Bronchial epithelial cell (primary cell): ENCODE data around the gene DBF4B. TPM values are rescaled to one million over a fixed set of nuclear protein-coding genes. Genes with fewer than 3 reads are reported as not detected.

ENCODE experiments used
- DNase-seq: peaks from one replicate; pipeline ENCODE4 v3.0.0-alpha.2; 2010; ENCODE audit warnings: low read depth
- FAIRE-seq: peaks from 2 replicates; lab custom pipeline; 2011; peaks lifted over from hg19 to GRCh38; lab: Jason Lieb, UNC
- H3K27me3 ChIP-seq: 2 replicates; pipeline ENCODE4 v1.5.1; 2011; ENCODE audit warnings: low read length; ENCODE audit not compliant: control insufficient read depth, insufficient read depth
- H3K36me3 ChIP-seq: 2 replicates; pipeline ENCODE4 v1.5.1; 2011; ENCODE audit warnings: low read length; ENCODE audit not compliant: control insufficient read depth, insufficient read depth
- H3K4me3 ChIP-seq: 2 replicates; pipeline ENCODE4 v1.5.1; 2011; ENCODE audit warnings: mild to moderate bottlenecking, low read depth, low read length, control low read depth
- CTCF ChIP-seq: IDR thresholded peaks from 2 replicates; pipeline ENCODE4 v1.5.1; 2011; ENCODE audit warnings: mild to moderate bottlenecking, moderate library complexity, low read length, control low read depth, inconsistent platforms; ENCODE audit not compliant: insufficient read depth, severe bottlenecking
- total RNA-seq: library from RNA; depleted of rRNA; stranded (reverse); fragments of >200 nt; gene quantifications from 2 replicates; pipeline ENCODE4 v1.2.1, GENCODE V29; 2014

Gene DBF4B
- total RNA-seq: 0.51 and 0.79 TPM in 2 replicates

- TF ChIP-seq CTCF: no peak
- H3K4me3 ChIP-seq: peak within 1 kb of the TSS; percentile 68
- FAIRE-seq (no peak), DNase-seq (peak; percentile 84)
- H3K27me3 ChIP-seq: no peaks in the 10 kb centered on the region
- H3K36me3 ChIP-seq: no peaks in the 10 kb centered on the region
These were observed at the start of gene DBF4B for GRCh38 chr17:44708401-44709263. Gene DBF4B, plus strand, starts transcription at chr17:44708665. Its CDS starts 156 bp downstream, at chr17:44708821.

GRCh38 chr17:44661835-44662234 is 46.6 kb upstream of the DBF4B start:
- H3K4me3 ChIP-seq: no peak overlapping the region

GRCh38 chr17:44663095-44663494 is 45.4 kb upstream of the DBF4B start:
- FAIRE-seq: no peak
- no peaks in the 10 kb centered on the region for H3K36me3 ChIP-seq
- H3K4me3 ChIP-seq: no peak overlapping the region
- no peak for DNase-seq
- H3K27me3 ChIP-seq: no peaks in the 10 kb centered on the region
- TF ChIP-seq CTCF: no peak

More at GRCh38 chr17:44661835-44662234, 46.6 kb upstream of the DBF4B start:
- Histone ChIP-seq H3K27me3 (peaks cover 3% of the 10 kb centered on the region), H3K36me3 (no peaks in the 10 kb centered on the region)
- FAIRE-seq (no peak), DNase-seq (no peak)
- TF ChIP-seq CTCF: no peak

GRCh38 chr17:44664867-44665266 is 43.6 kb upstream of the DBF4B start:
- no peak for TF ChIP-seq CTCF
- Histone ChIP-seq H3K36me3 (no peaks in the 10 kb centered on the region), H3K4me3 (no peak overlapping the region), H3K27me3 (no peaks in the 10 kb centered on the region)
- DNase-seq: no peak
- no peak for FAIRE-seq

GRCh38 chr17:44666006-44666405 is 42.5 kb upstream of the DBF4B start:
- Histone ChIP-seq H3K27me3 (no peaks in the 10 kb centered on the region), H3K36me3 (no peaks in the 10 kb centered on the region), H3K4me3 (no peak overlapping the region)
- DNase-seq: no peak
- no peak for FAIRE-seq
- TF ChIP-seq CTCF: no peak
